SK-N-SH (cell line): Measurements from ENCODE around the gene LIMA1. TPM values are rescaled to one million over a fixed set of nuclear protein-coding genes. Genes with fewer than 3 reads are reported as not detected.
A peak's percentile ranks its signal among the peaks of the same experiment; 100 is the strongest.

Experiments used
- CTCF ChIA-PET: fragments of 300-600, 350-600 bp; formaldehyde crosslinking; extraction: SDS; loops from one replicate; lab custom pipeline; 2021; lab: Yijun Ruan, JAX
- POLR2A ChIA-PET: fragments of 350-600 bp; sonication (Branson Sonifier 250); formaldehyde crosslinking; extraction: SDS; loops from one replicate; lab custom pipeline; 2020; ENCODE audit warnings: antibody characterized with exemption, inconsistent platforms; lab: Yijun Ruan, JAX
- DNase-seq: peaks from one replicate; pipeline ENCODE4 v3.0.0; 2012
- H2AFZ ChIP-seq: fragments of 200-600 bp; sonication (generic); 2 replicates; pipeline ENCODE4 v1.8.1; 2016; ENCODE audit warnings: antibody characterized with exemption, mild to moderate bottlenecking, low read depth
- H3F3A ChIP-seq: fragments of 200-600 bp; sonication (generic); replicated peaks from 2 replicates; pipeline ENCODE3; 2016; ENCODE audit warnings: antibody characterized with exemption, mild to moderate bottlenecking; ENCODE audit not compliant: insufficient read depth
- H3K27ac ChIP-seq, 2 experiments: fragments of 200-500 bp in 1 of 2; fragments of 200-600 bp in 1 of 2; sonication (Bioruptor generic) in 1 of 2; sonication (generic), shearing (Covaris generic) in 1 of 2; 2 replicates each; pipeline versions ENCODE4 v1.5.1 to v1.6.1; 2014 to 2016; ENCODE audit warnings: low read depth in 2 of 2, inconsistent platforms in 1 of 2, low read length in 1 of 2, mild to moderate bottlenecking in 1 of 2, mixed read lengths in 1 of 2
- H3K27me3 ChIP-seq: fragments of 200-600 bp; sonication (generic), shearing (Covaris generic); 2 replicates; pipeline ENCODE4 v1.6.1; 2016; ENCODE audit warnings: mixed run types; ENCODE audit not compliant: insufficient read depth
- H3K36me3 ChIP-seq, 2 experiments: fragments of 200-500 bp in 1 of 2; fragments of 200-600 bp in 1 of 2; sonication (Bioruptor generic) in 1 of 2; sonication (generic) in 1 of 2; replicated peaks in 1 of 2; 2 replicates each; pipeline versions ENCODE3 to v1.5.1; 2014 to 2016; ENCODE audit warnings: low read length in 1 of 2, mild to moderate bottlenecking in 1 of 2; ENCODE audit not compliant: insufficient read depth in 2 of 2, control insufficient read depth in 1 of 2
- H3K4me1 ChIP-seq, 2 experiments: fragments of 200-500 bp in 1 of 2; fragments of 200-600 bp in 1 of 2; sonication (Bioruptor generic) in 1 of 2; sonication (generic), shearing (Covaris generic) in 1 of 2; 2 replicates each; pipeline versions ENCODE4 v1.5.1 to v1.6.1; 2014 to 2016; ENCODE audit warnings: low read depth in 1 of 2, low read length in 1 of 2, mixed run types in 1 of 2; ENCODE audit not compliant: insufficient read depth in 2 of 2, control insufficient read depth in 1 of 2
- H3K4me2 ChIP-seq: fragments of 200-600 bp; sonication (generic), shearing (Covaris generic); 2 replicates; pipeline ENCODE4 v1.6.1; 2017; ENCODE audit warnings: mixed run types
- H3K4me3 ChIP-seq, 2 experiments: fragments of 200-500 bp in 1 of 2; fragments of 200-600 bp in 1 of 2; sonication (Bioruptor generic) in 1 of 2; sonication (generic), shearing (Covaris generic) in 1 of 2; 2 replicates each; pipeline versions ENCODE4 v1.5.1 to v1.8.1; 2014 to 2016; ENCODE audit warnings: low read depth in 2 of 2, inconsistent platforms in 1 of 2, low read length in 1 of 2, mild to moderate bottlenecking in 1 of 2, mixed read lengths in 1 of 2, moderate library complexity in 1 of 2
- H3K79me2 ChIP-seq: fragments of 200-600 bp; sonication (generic); 2 replicates; pipeline ENCODE4 v1.8.1; 2017; ENCODE audit warnings: mild to moderate bottlenecking; ENCODE audit not compliant: insufficient read depth
- H3K9ac ChIP-seq: fragments of 200-600 bp; sonication (generic); 2 replicates; pipeline ENCODE4 v1.6.1; 2017; ENCODE audit warnings: mixed run types
- H3K9me2 ChIP-seq: fragments of 200-600 bp; sonication (generic); 2 replicates; pipeline ENCODE4 v1.6.1; 2017; ENCODE audit warnings: mixed run types
- H3K9me3 ChIP-seq: fragments of 200-600 bp; sonication (generic); 2 replicates; pipeline ENCODE4 v1.6.1; 2017; ENCODE audit warnings: mixed run types, mild to moderate bottlenecking, moderate library complexity
- H4K20me1 ChIP-seq: fragments of 200-600 bp; sonication (generic); 2 replicates; pipeline ENCODE4 v1.6.1; 2017; ENCODE audit warnings: mild to moderate bottlenecking, mixed run types; ENCODE audit not compliant: insufficient read depth
- FOSL2 ChIP-seq: IDR thresholded peaks from 2 replicates; pipeline ENCODE4 v1.4.0; 2012; ENCODE audit warnings: low read depth, mild to moderate bottlenecking, moderate library complexity, borderline replicate concordance
- FOXM1 ChIP-seq: IDR thresholded peaks from 2 replicates; pipeline ENCODE4 v1.4.0; 2012; ENCODE audit warnings: low read depth, mild to moderate bottlenecking
- GATA2 ChIP-seq: sonication (generic); formaldehyde crosslinking; IDR thresholded peaks from 2 replicates; pipeline ENCODE4 v1.5.0; 2020; ENCODE audit warnings: mild to moderate bottlenecking, missing genetic modification reagents
- NFIC ChIP-seq: IDR thresholded peaks from 2 replicates; pipeline ENCODE4 v1.4.0; 2012; ENCODE audit warnings: borderline replicate concordance
- RAD21 ChIP-seq: IDR thresholded peaks from 2 replicates; pipeline ENCODE4 v1.6.1; 2012; ENCODE audit warnings: mild to moderate bottlenecking, low read length
- SIN3A ChIP-seq: IDR thresholded peaks from 2 replicates; pipeline ENCODE4 v1.6.1; 2012; ENCODE audit warnings: low read depth, mild to moderate bottlenecking, low read length, moderate library complexity, borderline replicate concordance
- SMC3 ChIP-seq: IDR thresholded peaks from 2 replicates; pipeline ENCODE4 v1.6.1; 2012; ENCODE audit warnings: low read depth, low read length, improper control_type of control experiment
- WGBS: methylation state at CpG from one replicate; pipeline ENCODE4 v1.1.6; 2017; ENCODE audit warnings: low lambda C conversion rate; 5-methylcytosine and 5-hydroxymethylcytosine counted together
- polyA plus RNA-seq, 3 experiments: library from polyadenylated mRNA; depleted of rRNA; stranded (reverse); fragments of >200 nt; gene quantifications; 2 replicates each; pipeline ENCODE4 v1.2.3, GENCODE V29; 2012
- TF ChIP-seq, protein P1 (sequence below): fragments of 150-350 bp; IDR thresholded peaks from 2 replicates; pipeline ENCODE4 v1.6.1; 2017; ENCODE audit warnings: antibody characterized with exemption, low read length, low read depth, borderline replicate concordance
- TF ChIP-seq, protein P2 (sequence below): IDR thresholded peaks from 2 replicates; pipeline ENCODE4 v1.6.1; 2012; ENCODE audit warnings: mild to moderate bottlenecking, low read depth, low read length, moderate library complexity
- TF ChIP-seq, protein P3 (sequence below): IDR thresholded peaks from 2 replicates; pipeline ENCODE4 v1.4.0; 2012; ENCODE audit warnings: low read depth, borderline replicate concordance
- TF ChIP-seq, protein P4 (sequence below): fragments of 200-600 bp; sonication (generic); IDR thresholded peaks from 2 replicates; pipeline ENCODE4 v1.6.1; 2017; ENCODE audit warnings: antibody characterized with exemption, mild to moderate bottlenecking, moderate library complexity
- TF ChIP-seq, protein P5 (sequence below): IDR thresholded peaks from 2 replicates; pipeline ENCODE4 v1.4.0; 2012; ENCODE audit warnings: low read depth, borderline replicate concordance

LIMA1 gene
- polyA plus RNA-seq, 1 of the 3 experiments (the other 2 are of a cell fraction), result 96.6 TPM

DNA sequence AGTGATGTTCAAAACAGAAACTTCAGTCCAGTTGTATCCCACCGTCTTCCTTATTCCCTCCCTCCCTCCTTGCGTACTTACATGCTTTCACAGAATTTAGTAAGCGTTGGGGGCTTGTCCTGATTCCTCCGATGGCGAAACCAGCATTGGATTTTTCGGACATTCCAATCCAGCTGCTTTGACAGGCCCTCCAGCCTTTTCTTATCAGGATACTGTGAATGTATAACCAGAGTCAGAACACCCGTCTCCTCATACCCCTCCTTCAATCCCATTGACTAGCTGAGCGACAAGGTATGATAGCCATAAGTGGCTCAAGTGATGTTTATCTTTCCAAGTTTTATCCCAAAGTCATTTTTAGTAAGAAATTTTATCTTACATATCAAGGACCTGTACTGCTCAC is 140.3 kb downstream of the LIMA1 start:
- Histone ChIP-seq H3K27ac (no peak overlapping the region), H3K36me3 (peaks cover 11 to 52% of the 10 kb centered on the region in 2 experiments), H3K27me3 (no peaks in the 10 kb centered on the region), H3K9ac (no peak overlapping the region), H3K79me2 (peaks cover 44% of the 10 kb centered on the region), H4K20me1 (0 out of 2 replicates have a peak, but pooled peaks cover 4% of the 10 kb centered on the region), H2AFZ (no peak overlapping the region), H3F3A (peaks cover 2% of the 10 kb centered on the region), H3K4me1 (no peaks in the 10 kb centered on the region), H3K4me2 (no peak overlapping the region), H3K9me3 (no peaks in the 10 kb centered on the region), H3K4me3 (no peak overlapping the region), H3K9me2 (no peaks in the 10 kb centered on the region)
- no peak for TF ChIP-seq NFIC
- no peak for TF ChIP-seq SMC3
- no peak for TF ChIP-seq SIN3A
- no peak for TF ChIP-seq FOXM1
- TF ChIP-seq, protein P1, sequence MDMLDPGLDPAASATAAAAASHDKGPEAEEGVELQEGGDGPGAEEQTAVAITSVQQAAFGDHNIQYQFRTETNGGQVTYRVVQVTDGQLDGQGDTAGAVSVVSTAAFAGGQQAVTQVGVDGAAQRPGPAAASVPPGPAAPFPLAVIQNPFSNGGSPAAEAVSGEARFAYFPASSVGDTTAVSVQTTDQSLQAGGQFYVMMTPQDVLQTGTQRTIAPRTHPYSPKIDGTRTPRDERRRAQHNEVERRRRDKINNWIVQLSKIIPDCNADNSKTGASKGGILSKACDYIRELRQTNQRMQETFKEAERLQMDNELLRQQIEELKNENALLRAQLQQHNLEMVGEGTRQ, result no peak
- TF ChIP-seq, protein P2, sequence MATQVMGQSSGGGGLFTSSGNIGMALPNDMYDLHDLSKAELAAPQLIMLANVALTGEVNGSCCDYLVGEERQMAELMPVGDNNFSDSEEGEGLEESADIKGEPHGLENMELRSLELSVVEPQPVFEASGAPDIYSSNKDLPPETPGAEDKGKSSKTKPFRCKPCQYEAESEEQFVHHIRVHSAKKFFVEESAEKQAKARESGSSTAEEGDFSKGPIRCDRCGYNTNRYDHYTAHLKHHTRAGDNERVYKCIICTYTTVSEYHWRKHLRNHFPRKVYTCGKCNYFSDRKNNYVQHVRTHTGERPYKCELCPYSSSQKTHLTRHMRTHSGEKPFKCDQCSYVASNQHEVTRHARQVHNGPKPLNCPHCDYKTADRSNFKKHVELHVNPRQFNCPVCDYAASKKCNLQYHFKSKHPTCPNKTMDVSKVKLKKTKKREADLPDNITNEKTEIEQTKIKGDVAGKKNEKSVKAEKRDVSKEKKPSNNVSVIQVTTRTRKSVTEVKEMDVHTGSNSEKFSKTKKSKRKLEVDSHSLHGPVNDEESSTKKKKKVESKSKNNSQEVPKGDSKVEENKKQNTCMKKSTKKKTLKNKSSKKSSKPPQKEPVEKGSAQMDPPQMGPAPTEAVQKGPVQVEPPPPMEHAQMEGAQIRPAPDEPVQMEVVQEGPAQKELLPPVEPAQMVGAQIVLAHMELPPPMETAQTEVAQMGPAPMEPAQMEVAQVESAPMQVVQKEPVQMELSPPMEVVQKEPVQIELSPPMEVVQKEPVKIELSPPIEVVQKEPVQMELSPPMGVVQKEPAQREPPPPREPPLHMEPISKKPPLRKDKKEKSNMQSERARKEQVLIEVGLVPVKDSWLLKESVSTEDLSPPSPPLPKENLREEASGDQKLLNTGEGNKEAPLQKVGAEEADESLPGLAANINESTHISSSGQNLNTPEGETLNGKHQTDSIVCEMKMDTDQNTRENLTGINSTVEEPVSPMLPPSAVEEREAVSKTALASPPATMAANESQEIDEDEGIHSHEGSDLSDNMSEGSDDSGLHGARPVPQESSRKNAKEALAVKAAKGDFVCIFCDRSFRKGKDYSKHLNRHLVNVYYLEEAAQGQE, result no peak
- 94% methylated on average over 8 of the region's 8 CpGs for WGBS
- ChIA-PET CTCF (interaction anchor here (0.5 to 6.5 kb wide), 8 partner anchors 12 to 172 kb away, joined by 3 to 38 read pairs (median 4); no protein-coding TSS in a partner anchor), POLR2A (interaction anchor here (0.6 to 1.2 kb wide), 3 partner anchors 12 to 31 kb away, joined by 3 read pairs; partner anchors contain the start of genes CERS5 and COX14)
- DNase-seq, result no peak

DNA sequence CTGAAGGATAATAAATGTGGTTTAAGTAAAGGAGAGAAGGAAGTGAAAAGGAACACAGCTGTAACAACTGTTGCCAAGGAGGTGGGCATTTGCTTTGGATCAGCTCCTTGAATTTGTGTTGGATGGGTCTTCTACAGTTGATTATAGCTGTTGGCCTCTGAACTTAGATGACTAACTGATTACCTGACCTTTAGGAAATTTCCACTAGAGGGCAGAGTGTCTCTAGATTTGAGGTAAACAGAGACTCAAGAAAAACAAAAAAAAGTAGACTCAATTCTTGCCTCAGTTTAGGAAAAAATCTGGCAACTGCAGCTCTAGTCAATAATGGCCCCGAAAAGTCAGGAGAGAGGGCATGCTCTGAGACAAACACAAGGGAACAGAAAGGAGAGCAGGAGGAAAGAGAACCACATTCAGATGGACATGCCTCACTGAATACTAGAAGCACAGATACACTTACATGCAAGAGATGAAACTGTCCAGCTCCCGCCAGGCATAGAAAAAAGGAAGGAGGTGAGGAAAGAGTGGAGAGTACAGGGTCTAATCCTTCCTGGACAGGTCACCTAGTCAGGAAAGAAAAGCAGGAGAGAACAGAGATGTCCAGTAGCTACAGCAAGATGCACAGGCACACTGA is 150.7 kb downstream of the LIMA1 start:
- peaks cover 22% of the 10 kb centered on the region for H3F3A ChIP-seq
- ChIA-PET POLR2A (interaction anchor here (0.6 to 1.2 kb wide), 2 partner anchors 20 to 1987 kb away, joined by 3 read pairs; partner anchors contain the start of gene COX14), CTCF (interaction anchor here (0.6 to 5.5 kb wide), 45 partner anchors 8 to 268 kb away, joined by 3 to 38 read pairs (median 4); partner anchors contain the start of genes COX14, LIMA1 and SMARCD1)
- no peak overlapping the region for H3K9ac ChIP-seq
- H3K4me2 ChIP-seq, result no peak overlapping the region
- H4K20me1 ChIP-seq, result no peaks in the 10 kb centered on the region
- peak; percentile 38 for DNase-seq
- peaks cover 12% of the 10 kb centered on the region for H3K79me2 ChIP-seq
- no peak overlapping the region for H2AFZ ChIP-seq
- TF ChIP-seq, protein P1, result no peak
- TF ChIP-seq, protein P3, sequence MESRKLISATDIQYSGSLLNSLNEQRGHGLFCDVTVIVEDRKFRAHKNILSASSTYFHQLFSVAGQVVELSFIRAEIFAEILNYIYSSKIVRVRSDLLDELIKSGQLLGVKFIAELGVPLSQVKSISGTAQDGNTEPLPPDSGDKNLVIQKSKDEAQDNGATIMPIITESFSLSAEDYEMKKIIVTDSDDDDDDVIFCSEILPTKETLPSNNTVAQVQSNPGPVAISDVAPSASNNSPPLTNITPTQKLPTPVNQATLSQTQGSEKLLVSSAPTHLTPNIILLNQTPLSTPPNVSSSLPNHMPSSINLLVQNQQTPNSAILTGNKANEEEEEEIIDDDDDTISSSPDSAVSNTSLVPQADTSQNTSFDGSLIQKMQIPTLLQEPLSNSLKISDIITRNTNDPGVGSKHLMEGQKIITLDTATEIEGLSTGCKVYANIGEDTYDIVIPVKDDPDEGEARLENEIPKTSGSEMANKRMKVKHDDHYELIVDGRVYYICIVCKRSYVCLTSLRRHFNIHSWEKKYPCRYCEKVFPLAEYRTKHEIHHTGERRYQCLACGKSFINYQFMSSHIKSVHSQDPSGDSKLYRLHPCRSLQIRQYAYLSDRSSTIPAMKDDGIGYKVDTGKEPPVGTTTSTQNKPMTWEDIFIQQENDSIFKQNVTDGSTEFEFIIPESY, result no peak
- TF ChIP-seq, protein P4, sequence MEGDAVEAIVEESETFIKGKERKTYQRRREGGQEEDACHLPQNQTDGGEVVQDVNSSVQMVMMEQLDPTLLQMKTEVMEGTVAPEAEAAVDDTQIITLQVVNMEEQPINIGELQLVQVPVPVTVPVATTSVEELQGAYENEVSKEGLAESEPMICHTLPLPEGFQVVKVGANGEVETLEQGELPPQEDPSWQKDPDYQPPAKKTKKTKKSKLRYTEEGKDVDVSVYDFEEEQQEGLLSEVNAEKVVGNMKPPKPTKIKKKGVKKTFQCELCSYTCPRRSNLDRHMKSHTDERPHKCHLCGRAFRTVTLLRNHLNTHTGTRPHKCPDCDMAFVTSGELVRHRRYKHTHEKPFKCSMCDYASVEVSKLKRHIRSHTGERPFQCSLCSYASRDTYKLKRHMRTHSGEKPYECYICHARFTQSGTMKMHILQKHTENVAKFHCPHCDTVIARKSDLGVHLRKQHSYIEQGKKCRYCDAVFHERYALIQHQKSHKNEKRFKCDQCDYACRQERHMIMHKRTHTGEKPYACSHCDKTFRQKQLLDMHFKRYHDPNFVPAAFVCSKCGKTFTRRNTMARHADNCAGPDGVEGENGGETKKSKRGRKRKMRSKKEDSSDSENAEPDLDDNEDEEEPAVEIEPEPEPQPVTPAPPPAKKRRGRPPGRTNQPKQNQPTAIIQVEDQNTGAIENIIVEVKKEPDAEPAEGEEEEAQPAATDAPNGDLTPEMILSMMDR, result peak; percentile 80
- TF ChIP-seq FOSL2 (0 out of 2 replicates have a peak, but pooled peaks have one; percentile 3), GATA2 (CRISPR knock-in tag) (peak; percentile 27; the same call in 1 of the 2 replicates), SMC3 (peak; percentile 49), RAD21 (peak; percentile 70)
- TF ChIP-seq, protein P5, sequence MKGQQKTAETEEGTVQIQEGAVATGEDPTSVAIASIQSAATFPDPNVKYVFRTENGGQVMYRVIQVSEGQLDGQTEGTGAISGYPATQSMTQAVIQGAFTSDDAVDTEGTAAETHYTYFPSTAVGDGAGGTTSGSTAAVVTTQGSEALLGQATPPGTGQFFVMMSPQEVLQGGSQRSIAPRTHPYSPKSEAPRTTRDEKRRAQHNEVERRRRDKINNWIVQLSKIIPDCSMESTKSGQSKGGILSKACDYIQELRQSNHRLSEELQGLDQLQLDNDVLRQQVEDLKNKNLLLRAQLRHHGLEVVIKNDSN, result no peak
- peaks cover 3 to 10% of the 10 kb centered on the region in 2 experiments; a peak in 3 of 4 replicates for H3K4me1 ChIP-seq
- H3K27me3 ChIP-seq, result no peaks in the 10 kb centered on the region
- 71% methylated on average over 2 of the region's 2 CpGs for WGBS
- no peaks in the 10 kb centered on the region for H3K9me3 ChIP-seq
- peaks cover 56 to 68% of the 10 kb centered on the region in 2 experiments for H3K36me3 ChIP-seq
- no peak overlapping the region; a peak in 1 of 4 replicates for H3K4me3 ChIP-seq
- 0 out of 4 replicates have a peak overlapping the region, but pooled peaks of 1 of the 2 experiments have one; percentile 19 for H3K27ac ChIP-seq
- no peaks in the 10 kb centered on the region for H3K9me2 ChIP-seq
